Stimulated activated CD4-positive, alpha-beta T cell treated with anti-CD3 and anti-CD28 coated beads, Interleukin-12 subunit alpha, Interleukin-12 subunit beta, amount 100 ng/mL, for 4 hours (primary cell): ENCODE results near the gene PDE4DIP.
"Not testable (repeated sequence)": the region's sequence is repeated elsewhere in the genome, so short reads cannot be mapped to it uniquely, and the experiment has no call there.

Experiments used
- DNase-seq: peaks from one replicate; pipeline ENCODE4 v3.0.0-alpha.2; 2020

The PDE4DIP gene

DNA sequence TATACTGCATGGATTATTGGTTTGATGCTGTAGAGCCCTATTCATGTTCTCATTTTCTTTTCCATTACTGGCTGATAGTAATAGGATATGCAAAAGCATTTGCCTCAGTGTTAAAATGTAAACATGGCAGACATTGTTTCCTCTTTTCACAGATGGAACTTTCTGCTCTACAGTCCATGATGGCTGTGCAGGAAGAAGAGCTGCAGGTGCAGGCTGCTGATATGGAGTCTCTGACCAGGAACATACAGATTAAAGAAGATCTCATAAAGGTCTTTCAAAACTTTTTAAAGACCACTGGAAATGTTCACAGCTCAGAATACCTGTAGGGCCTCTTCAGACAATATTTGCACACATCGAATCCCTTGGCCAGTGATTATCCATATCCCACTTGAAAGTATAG lies 133.6 kb downstream of the PDE4DIP start:
- not testable (repeated sequence) for DNase-seq

DNA sequence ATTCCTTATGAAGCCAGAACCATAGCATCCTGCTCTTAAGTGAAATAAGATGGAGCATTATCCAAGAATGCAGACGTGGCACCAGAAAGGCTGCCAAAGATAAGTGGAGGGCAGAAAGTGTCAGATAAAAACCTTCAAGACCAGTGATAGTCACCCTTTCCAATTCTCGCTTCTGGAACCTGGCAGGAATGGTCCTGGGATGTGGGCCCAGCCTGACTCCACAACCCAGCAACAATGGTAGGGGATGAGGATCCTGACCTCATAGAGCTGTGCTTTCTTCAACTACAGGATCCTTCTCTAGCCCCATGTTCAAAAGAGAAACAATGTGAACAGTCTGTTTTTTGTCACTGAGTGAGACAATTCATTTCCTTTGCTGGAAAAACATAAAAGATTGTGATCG lies 145.2 kb downstream of the PDE4DIP start:
- not testable (repeated sequence) for DNase-seq

GRCh38 chr1:148990233-148990788 lies 146.1 kb downstream of the PDE4DIP start:
- not testable (repeated sequence) for DNase-seq

DNA sequence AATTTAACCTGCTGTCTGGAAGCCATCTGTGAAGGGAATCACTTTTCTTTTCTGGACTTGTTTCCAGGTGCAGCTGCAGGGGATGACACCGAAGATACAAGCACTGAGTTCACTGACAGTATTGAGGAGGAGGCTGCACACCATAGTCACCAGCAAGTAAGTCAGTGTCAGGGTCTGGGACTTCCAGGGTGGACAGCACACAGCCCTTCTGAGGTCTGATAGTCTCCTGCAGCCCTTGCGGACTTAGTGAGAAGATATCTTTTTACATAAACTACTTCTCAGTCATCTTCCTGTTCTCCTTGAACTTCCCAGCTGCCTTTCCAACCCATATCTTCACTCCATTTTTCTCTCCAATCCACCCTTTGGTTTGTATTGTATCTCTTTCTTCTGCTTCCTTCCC lies 147.6 kb downstream of the PDE4DIP start:
- DNase-seq: not testable (repeated sequence)

DNA sequence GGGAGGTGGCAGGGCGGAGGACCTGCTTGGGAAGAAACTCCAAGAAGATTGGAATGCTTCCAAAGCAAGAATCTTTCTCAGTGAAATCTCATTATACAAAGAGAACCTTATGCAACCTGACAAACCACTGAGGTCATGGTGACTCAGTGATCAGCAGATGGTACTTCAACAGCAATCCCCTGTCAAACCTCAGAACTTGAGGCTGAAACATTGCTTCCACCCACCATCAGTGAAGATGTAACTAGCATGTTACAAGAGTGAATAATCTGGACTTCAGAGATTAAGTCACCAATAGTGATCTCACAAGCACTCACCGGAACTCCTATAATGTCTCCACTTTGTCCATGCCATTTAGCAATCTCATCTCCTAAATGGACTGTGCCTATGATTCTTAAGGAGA lies 148.1 kb downstream of the PDE4DIP start:
- not testable (repeated sequence) for DNase-seq

GRCh38 chr1:148996449-148997224 lies 152.4 kb downstream of the PDE4DIP start:
- not testable (repeated sequence) for DNase-seq

GRCh38 chr1:148997405-148997804 lies 153.2 kb downstream of the PDE4DIP start:
- not testable (repeated sequence) for DNase-seq

GRCh38 chr1:149002664-149003063 lies 158.4 kb downstream of the PDE4DIP start:
- not testable (repeated sequence) for DNase-seq

DNA sequence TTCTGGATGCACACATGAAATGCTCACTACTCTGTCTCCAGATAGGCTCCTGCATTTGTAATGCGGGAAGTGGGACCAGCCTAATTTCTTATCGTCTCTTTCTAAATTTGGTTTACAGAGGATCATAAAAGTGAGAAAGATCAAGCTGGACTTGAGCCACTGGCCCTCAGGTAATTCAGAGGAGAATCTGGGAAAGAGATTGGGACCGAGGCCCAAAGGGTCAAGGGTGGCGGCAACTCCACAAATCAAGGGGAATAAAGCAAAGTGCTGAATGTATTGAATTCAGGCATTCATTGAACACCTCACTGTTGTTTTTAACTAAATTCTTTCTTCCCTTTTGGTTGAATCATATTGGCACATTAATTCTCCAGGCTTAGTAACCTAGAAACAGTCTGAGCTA lies 164.1 kb downstream of the PDE4DIP start:
- DNase-seq: not testable (repeated sequence)

DNA sequence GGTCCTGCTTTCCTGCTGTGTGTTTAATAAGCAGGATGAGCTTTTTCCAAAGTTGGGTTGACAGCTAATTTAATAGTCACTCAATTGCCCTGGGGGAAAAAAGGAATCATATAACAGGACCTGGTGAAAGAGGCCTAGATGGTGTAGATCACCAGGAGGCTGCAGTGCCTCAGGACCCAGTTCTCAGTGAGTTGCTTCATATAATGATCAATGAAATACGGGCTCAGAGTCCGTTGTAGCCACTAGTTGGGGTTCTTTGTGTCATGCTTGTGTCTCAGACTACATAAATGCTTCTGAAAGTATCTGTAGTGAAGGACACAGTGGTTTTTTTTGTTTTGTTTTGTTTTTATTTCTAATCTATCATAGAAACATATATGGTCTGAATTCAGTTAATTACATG lies 164.5 kb downstream of the PDE4DIP start:
- DNase-seq: not testable (repeated sequence)

DNA sequence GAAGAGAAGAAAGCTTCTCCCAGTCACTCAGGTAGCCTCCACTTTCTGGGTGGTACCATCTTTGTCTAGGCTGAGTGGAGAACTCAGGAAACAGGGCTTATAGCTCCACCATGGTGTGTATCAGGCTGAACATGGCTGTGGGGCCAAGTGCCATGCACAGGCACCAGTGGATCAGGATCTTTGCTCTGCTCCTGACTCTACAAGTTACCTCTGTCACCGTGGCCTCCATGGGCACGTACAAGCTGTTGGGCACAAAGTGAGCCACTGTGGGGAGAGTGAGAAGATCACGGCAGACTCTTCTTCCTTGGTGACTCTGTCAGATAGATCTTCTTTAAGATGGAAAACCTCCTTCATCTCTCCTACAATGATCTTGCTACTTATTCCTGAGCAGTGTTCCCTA lies 165.5 kb downstream of the PDE4DIP start:
- DNase-seq: not testable (repeated sequence)

GRCh38 chr1:149012599-149012998 lies 168.4 kb downstream of the PDE4DIP start:
- not testable (repeated sequence) for DNase-seq

DNA sequence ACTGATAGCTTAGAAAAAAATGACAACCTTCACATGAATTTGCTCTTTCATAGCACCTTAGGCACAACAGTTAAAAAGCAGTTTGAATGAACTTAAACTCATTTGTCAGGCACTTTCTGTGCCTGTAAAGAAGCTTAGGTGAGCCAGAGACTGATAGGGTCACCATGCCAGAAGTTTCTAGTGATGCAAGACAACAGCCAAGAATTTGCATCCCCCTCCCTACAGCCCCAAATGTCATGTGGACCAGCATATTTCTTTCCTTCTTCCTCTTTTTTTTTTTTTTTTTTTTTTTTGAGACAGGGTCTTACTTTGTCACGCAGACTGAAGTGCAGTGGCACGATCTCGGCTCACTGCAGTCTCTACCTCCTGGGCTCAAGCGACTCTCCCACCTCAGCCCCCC lies 169.3 kb downstream of the PDE4DIP start:
- not testable (repeated sequence) for DNase-seq

DNA sequence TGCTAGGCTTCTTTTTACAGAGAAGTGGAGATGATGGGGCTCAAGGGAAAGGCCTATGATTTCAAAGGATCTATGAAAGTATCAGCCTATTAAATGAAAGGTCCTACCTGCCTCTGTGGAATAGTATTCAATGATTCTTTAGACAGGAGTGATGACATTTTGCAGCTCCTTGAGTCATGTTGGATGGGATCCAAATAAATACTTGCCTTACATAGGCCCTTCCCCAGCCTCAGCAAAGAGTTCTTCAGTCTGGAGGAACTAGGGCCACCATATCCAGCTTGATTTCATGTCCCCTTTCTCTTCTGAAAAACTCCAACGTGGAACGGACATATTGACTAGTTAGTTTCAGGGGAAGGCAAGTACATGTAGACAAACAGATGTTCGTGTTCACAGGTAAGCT lies 171.3 kb downstream of the PDE4DIP start:
- DNase-seq: not testable (repeated sequence)

GRCh38 chr1:149016626-149017025 lies 172.4 kb downstream of the PDE4DIP start:
- not testable (repeated sequence) for DNase-seq

DNA sequence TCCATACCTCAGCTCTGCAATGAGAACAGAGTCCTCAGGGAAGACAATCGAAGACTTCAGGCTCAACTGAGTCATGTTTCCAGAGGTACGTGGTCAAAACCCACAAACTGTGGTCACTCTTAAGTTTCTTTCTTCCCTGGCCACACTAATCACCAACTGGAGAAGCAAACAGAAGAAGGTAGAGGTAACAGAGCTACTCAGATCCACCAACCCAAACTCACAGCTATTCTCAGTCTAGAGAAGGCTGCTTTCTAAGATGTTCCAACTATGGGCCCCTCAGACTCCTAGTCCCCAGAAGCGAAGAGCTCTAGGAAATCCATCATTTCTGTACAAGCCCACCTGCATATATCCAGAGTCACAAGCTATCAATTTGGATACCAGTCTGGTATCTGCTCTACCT lies 174.3 kb downstream of the PDE4DIP start:
- not testable (repeated sequence) for DNase-seq

DNA sequence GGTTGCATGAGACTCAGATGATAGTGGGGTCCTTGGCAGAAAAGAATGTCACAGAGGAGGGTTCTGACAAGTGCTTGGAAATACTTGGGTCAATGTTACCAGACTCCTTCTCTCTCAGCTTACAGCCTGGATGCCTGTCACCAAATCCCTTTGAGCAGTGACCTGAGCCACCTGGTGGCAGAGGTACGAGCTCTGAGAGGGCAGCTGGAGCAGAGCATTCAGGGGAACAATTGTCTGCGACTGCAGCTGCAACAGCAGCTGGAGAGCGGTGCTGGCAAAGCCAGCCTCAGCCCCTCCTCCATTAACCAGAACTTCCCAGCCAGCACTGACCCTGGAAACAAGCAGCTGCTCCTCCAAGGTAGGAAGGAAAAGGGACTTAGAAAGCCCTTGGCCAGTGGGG lies 180.1 kb downstream of the PDE4DIP start:
- DNase-seq: not testable (repeated sequence)

DNA sequence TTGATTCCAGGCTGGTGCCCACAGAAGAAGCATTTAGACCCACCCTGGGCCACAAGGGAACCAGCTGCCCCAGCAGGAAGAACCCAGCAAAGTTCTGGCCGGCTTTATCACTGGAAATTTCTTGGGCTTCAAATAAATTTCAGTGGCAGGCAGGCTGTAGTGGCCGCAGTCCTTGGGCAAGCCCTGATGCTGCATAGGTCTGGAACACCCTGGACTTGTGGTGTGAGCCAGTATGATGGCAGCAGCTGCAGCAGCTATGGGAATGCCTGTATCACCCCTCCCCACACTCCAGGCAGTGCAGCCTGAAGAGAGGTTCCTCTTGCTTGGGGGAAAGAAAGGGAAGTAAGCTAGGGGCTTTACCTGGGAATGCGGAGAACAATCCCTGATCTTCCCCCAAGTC lies 189.7 kb downstream of the PDE4DIP start:
- DNase-seq: not testable (repeated sequence)

GRCh38 chr1:149043056-149043455 lies 198.8 kb downstream of the PDE4DIP start:
- DNase-seq: not testable (repeated sequence)

- not testable (repeated sequence) for DNase-seq
Observed at GRCh38 chr1:149064611-149065010, 220.4 kb downstream of the PDE4DIP start.

DNA sequence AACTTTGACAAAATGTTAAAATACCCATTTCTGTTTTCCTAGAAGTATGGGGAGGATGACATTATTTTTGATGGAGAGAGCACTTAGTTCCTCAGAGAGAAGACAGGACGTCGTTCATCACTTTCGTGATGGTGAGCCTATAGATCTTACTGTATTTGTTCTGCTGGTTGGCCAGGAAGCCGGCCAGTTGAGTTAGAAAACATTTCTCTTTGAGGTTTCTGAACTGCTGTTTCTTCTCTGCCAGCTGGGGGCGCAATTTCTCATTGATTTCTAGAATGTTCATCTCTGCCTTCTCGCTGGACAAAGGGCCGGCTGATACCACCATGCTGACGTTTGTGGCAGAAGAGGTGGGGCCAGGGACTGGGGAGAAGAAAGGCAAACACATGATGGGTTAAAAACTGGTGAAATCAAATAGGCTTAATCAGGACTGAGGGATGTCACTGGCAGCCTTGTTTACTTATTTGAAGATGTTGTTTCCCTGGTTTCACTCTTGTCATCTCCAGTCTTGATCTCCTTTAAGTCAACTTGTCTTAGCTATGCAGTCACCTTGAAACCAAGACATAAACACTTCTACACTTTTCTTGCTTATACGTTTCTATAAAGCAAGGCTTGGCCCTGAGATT lies 231.4 kb downstream of the PDE4DIP start:
- not testable (repeated sequence) for DNase-seq
